ENCODE measurements around the gene DNPH1. TPM values are rescaled to one million over a fixed set of nuclear protein-coding genes. Genes with fewer than 3 reads are reported as not detected.

Gene DNPH1
- polyA plus RNA-seq, 1 donor from 2014 or later, result 48.3 TPM

DNA sequence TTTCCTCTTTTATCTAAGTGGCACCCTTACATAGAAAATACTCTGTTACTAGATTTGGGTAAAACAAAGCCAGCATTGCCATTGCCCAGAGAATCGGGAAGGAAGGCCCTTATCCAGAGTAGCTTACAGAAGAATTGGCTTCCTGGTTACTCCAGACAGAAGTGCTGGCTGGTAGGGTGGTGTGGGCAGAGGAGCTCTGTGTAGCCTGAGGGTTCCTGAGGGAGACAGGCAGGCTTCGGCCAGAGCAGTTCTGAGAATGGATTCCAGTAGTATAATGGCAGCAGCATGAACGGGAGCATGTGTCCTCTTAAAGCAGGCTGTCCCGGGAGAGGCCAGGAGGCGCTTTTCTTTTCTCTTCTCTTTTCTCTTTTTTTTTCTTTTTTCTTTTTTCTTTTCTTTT is 35.4 kb downstream of the DNPH1 start:
- Histone ChIP-seq H3K27ac (ENCODE audit: low read length) (no peak overlapping the region), H3K27me3 (ENCODE audit: insufficient read depth, low read depth, low read length) (no peaks in the 10 kb centered on the region), H4K20me1 (ENCODE audit: insufficient read depth) (no peaks in the 10 kb centered on the region), H3K4me3 (ENCODE audit: low read length) (no peak overlapping the region), H3K9me3 (ENCODE audit: low read length) (no peaks in the 10 kb centered on the region), H2AFZ (ENCODE audit: low read depth, low read length) (no peak overlapping the region), H3K4me2 (ENCODE audit: low read length) (no peak overlapping the region), H3K79me2 (replicated peaks; ENCODE audit: insufficient read depth, low read length) (no peaks in the 10 kb centered on the region), H3K36me3 (ENCODE audit: insufficient read depth, low read length) (no peaks in the 10 kb centered on the region), H3F3A (ENCODE audit: insufficient read depth, low read length, poor library complexity, severe bottlenecking) (no peaks in the 10 kb centered on the region), H3K9me2 (ENCODE audit: insufficient read depth, low read length) (no peaks in the 10 kb centered on the region), H3K9ac (ENCODE audit: low read length) (no peak overlapping the region)
- TF ChIP-seq RAD21 (conservative IDR thresholded peaks at IDR 0.05), result no peak

DNA sequence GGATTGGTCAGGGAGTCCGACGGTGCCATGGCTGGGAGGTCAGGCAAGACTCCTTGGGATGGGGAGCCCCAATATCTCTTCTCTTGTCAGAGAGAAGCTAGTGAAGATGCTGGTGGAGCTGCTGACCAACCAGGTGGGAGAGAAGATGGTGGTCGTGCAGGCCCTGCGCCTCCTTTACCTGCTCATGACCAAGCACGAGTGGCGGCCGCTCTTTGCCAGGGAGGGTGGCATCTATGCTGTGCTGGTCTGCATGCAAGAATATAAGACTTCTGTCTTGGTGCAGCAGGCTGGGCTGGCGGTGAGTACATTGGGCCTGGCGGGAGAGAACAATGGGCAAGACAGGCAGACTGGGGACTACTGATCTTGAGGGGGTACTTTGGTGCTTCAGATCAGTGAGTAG is 36.4 kb downstream of the DNPH1 start:
- no peaks in the 10 kb centered on the region for H3K9me2 ChIP-seq (ENCODE audit: insufficient read depth, low read length)
- no peaks in the 10 kb centered on the region for H3F3A ChIP-seq (ENCODE audit: insufficient read depth, low read length, poor library complexity, severe bottlenecking)
- no peak overlapping the region for H3K4me3 ChIP-seq (ENCODE audit: low read length)
- H3K27me3 ChIP-seq (ENCODE audit: insufficient read depth, low read depth, low read length), result no peaks in the 10 kb centered on the region
- no peak for TF ChIP-seq SMC3 (conservative IDR thresholded peaks at IDR 0.05; ENCODE audit: poor library complexity)
- no peak for TF ChIP-seq EP300 (conservative IDR thresholded peaks at IDR 0.05; ENCODE audit: poor library complexity, severe bottlenecking)
- no peak for TF ChIP-seq MXI1 (conservative IDR thresholded peaks at IDR 0.05; ENCODE audit: poor library complexity, severe bottlenecking)
- TF ChIP-seq EZH2 (IDR thresholded peaks at IDR 0.05; ENCODE audit: borderline replicate concordance, insufficient read depth, low read length, poor library complexity, severe bottlenecking), result no peak
- TF ChIP-seq POLR2AphosphoS5 (IDR thresholded peaks at IDR 0.05), result no peak
- TF ChIP-seq, protein P1, sequence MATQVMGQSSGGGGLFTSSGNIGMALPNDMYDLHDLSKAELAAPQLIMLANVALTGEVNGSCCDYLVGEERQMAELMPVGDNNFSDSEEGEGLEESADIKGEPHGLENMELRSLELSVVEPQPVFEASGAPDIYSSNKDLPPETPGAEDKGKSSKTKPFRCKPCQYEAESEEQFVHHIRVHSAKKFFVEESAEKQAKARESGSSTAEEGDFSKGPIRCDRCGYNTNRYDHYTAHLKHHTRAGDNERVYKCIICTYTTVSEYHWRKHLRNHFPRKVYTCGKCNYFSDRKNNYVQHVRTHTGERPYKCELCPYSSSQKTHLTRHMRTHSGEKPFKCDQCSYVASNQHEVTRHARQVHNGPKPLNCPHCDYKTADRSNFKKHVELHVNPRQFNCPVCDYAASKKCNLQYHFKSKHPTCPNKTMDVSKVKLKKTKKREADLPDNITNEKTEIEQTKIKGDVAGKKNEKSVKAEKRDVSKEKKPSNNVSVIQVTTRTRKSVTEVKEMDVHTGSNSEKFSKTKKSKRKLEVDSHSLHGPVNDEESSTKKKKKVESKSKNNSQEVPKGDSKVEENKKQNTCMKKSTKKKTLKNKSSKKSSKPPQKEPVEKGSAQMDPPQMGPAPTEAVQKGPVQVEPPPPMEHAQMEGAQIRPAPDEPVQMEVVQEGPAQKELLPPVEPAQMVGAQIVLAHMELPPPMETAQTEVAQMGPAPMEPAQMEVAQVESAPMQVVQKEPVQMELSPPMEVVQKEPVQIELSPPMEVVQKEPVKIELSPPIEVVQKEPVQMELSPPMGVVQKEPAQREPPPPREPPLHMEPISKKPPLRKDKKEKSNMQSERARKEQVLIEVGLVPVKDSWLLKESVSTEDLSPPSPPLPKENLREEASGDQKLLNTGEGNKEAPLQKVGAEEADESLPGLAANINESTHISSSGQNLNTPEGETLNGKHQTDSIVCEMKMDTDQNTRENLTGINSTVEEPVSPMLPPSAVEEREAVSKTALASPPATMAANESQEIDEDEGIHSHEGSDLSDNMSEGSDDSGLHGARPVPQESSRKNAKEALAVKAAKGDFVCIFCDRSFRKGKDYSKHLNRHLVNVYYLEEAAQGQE (IDR thresholded peaks at IDR 0.05; ENCODE audit: borderline replicate concordance), result no peak
- TF ChIP-seq RAD21 (conservative IDR thresholded peaks at IDR 0.05), result no peak
- no peak for TF ChIP-seq TAF1 (IDR thresholded peaks at IDR 0.05; ENCODE audit: low read depth)
- TF ChIP-seq, protein P2, sequence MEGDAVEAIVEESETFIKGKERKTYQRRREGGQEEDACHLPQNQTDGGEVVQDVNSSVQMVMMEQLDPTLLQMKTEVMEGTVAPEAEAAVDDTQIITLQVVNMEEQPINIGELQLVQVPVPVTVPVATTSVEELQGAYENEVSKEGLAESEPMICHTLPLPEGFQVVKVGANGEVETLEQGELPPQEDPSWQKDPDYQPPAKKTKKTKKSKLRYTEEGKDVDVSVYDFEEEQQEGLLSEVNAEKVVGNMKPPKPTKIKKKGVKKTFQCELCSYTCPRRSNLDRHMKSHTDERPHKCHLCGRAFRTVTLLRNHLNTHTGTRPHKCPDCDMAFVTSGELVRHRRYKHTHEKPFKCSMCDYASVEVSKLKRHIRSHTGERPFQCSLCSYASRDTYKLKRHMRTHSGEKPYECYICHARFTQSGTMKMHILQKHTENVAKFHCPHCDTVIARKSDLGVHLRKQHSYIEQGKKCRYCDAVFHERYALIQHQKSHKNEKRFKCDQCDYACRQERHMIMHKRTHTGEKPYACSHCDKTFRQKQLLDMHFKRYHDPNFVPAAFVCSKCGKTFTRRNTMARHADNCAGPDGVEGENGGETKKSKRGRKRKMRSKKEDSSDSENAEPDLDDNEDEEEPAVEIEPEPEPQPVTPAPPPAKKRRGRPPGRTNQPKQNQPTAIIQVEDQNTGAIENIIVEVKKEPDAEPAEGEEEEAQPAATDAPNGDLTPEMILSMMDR (IDR thresholded peaks at IDR 0.05; ENCODE audit: poor library complexity, severe bottlenecking), result no peak
- no peak overlapping the region for H3K4me2 ChIP-seq (ENCODE audit: low read length)
- H3K36me3 ChIP-seq (ENCODE audit: insufficient read depth, low read length), result no peaks in the 10 kb centered on the region
- no peaks in the 10 kb centered on the region for H3K9me3 ChIP-seq (ENCODE audit: low read length)
- H4K20me1 ChIP-seq (ENCODE audit: insufficient read depth), result no peaks in the 10 kb centered on the region
- H3K9ac ChIP-seq (ENCODE audit: low read length), result no peak overlapping the region
- H3K27ac ChIP-seq (ENCODE audit: low read length), result no peak overlapping the region
- no peaks in the 10 kb centered on the region for H3K79me2 ChIP-seq (replicated peaks; ENCODE audit: insufficient read depth, low read length)
- no peak overlapping the region for H2AFZ ChIP-seq (ENCODE audit: low read depth, low read length)

DNA sequence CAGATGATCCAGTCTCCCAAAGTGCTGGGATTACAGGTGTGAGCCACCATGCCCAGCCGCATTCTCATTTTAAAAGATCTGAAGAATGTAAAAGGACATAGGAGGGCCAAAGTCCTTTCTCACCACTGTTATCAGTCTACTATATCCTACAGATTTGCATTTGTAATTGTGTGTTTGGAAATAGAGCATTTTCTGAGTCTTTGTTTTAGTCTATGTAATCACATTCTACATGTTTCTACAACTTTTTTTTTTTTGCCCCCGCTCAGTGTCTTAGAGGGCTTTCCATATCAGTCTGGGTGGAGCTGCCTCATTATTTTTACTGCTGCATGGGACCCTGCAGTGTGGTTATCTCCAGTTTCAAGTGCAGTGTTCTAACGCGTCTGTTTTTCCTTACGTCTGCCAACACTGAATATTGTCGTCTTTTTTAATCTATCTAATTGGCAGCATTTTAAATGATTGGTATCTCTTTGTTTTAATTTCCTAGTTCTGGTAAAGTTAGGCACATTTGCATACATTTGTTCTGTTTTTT is 39.4 kb downstream of the DNPH1 start:
- Histone ChIP-seq H3F3A (ENCODE audit: insufficient read depth, low read length, poor library complexity, severe bottlenecking) (no peaks in the 10 kb centered on the region), H3K27ac (ENCODE audit: low read length) (no peak overlapping the region), H3K9me2 (ENCODE audit: insufficient read depth, low read length) (no peaks in the 10 kb centered on the region), H3K9ac (ENCODE audit: low read length) (no peak overlapping the region), H2AFZ (ENCODE audit: low read depth, low read length) (no peak overlapping the region), H3K9me3 (ENCODE audit: low read length) (no peaks in the 10 kb centered on the region), H3K36me3 (ENCODE audit: insufficient read depth, low read length) (peaks cover 6% of the 10 kb centered on the region), H3K27me3 (ENCODE audit: insufficient read depth, low read depth, low read length) (no peaks in the 10 kb centered on the region), H4K20me1 (ENCODE audit: insufficient read depth) (no peaks in the 10 kb centered on the region), H3K79me2 (replicated peaks; ENCODE audit: insufficient read depth, low read length) (no peaks in the 10 kb centered on the region), H3K4me3 (ENCODE audit: low read length) (no peak overlapping the region), H3K4me2 (ENCODE audit: low read length) (no peak overlapping the region)
- TF ChIP-seq, protein P1 (IDR thresholded peaks at IDR 0.05; ENCODE audit: borderline replicate concordance), result no peak

All from neural cell (in vitro differentiated cells).